ENCODE measurements around the gene RIMKLA.

- TF ChIP-seq CTCF (IDR thresholded peaks at IDR 0.05), result no peak
- no peak for TF ChIP-seq POLR2AphosphoS5 (IDR thresholded peaks at IDR 0.05; ENCODE audit: insufficient read depth in 1 of 2, low read depth in 1 of 2)
Measured at GRCh38 chr1:42434340-42434739, 53.7 kb downstream of the RIMKLA start.

Measured in vagina (tissue), 2 donors.